ENCODE results near the gene QKI. TPM values are rescaled to one million over a fixed set of nuclear protein-coding genes. Genes with fewer than 3 reads are reported as not detected.

The QKI gene
- total RNA-seq, 1 donor from 2014 or later = 204 TPM

GRCh38 chr6:163485388-163485851 lies 70.9 kb downstream of the QKI start:
- H3K27me3 Mint-ChIP-seq (ENCODE audit: low read depth, unreplicated experiment) = no peaks in the 10 kb centered on the region
- no peak overlapping the region for H3K9ac ChIP-seq (ENCODE audit: low read length)
- peaks cover 77% of the 10 kb centered on the region for H4K20me1 ChIP-seq (ENCODE audit: insufficient read depth, low read length)
- peaks cover 46% of the 10 kb centered on the region for H3K4me1 Mint-ChIP-seq (ENCODE audit: low read depth, unreplicated experiment)
- TF ChIP-seq EZH2 (IDR thresholded peaks at IDR 0.05; ENCODE audit: insufficient read depth, low read length) (no peak), CTCF (IDR thresholded peaks at IDR 0.05; ENCODE audit: insufficient read depth, low read depth, low read length) (no peak)
- FAIRE-seq (no peak), DNase-seq (ENCODE audit: low read depth) (no peak)
- H3K4me3 Mint-ChIP-seq (ENCODE audit: unreplicated experiment) = no peak overlapping the region
- H3K27me3 ChIP-seq (ENCODE audit: insufficient read depth, low read length) = no peaks in the 10 kb centered on the region
- no peak overlapping the region for H3K4me3 ChIP-seq (ENCODE audit: insufficient read depth, low read depth, low read length)
- H3K9me3 Mint-ChIP-seq (ENCODE audit: unreplicated experiment) = no peaks in the 10 kb centered on the region
- peak overlapping the region; percentile 27 for H3K27ac Mint-ChIP-seq (ENCODE audit: unreplicated experiment)
- H3K4me2 ChIP-seq (ENCODE audit: low read length) = no peak overlapping the region
- H3K36me3 Mint-ChIP-seq (ENCODE audit: low read depth, unreplicated experiment) = peaks cover 12% of the 10 kb centered on the region
- no peak overlapping the region for H3K27ac ChIP-seq (ENCODE audit: low read depth, low read length)
- no peaks in the 10 kb centered on the region for H3K9me3 ChIP-seq (ENCODE audit: insufficient read depth, low read depth, low read length)
- peaks cover 100% of the 10 kb centered on the region for H3K79me2 ChIP-seq (ENCODE audit: insufficient read depth, low read length)
- H3K4me1 ChIP-seq (ENCODE audit: insufficient read depth, low read length) = peaks cover 10% of the 10 kb centered on the region
- no peak overlapping the region for H2AFZ ChIP-seq (ENCODE audit: low read depth, low read length)
- no peaks in the 10 kb centered on the region for H3K36me3 ChIP-seq (ENCODE audit: insufficient read depth, low read length)

- Histone ChIP-seq H3K9ac (ENCODE audit: low read length) (no peak overlapping the region), H3K4me3 (ENCODE audit: insufficient read depth, low read depth, low read length) (no peak overlapping the region), H2AFZ (ENCODE audit: low read depth, low read length) (no peak overlapping the region), H3K4me2 (ENCODE audit: low read length) (no peak overlapping the region), H3K9me3 (ENCODE audit: insufficient read depth, low read depth, low read length) (no peaks in the 10 kb centered on the region), H3K27ac (ENCODE audit: low read depth, low read length) (no peak overlapping the region), H3K79me2 (ENCODE audit: insufficient read depth, low read length) (peaks cover 100% of the 10 kb centered on the region), H3K27me3 (ENCODE audit: insufficient read depth, low read length) (no peaks in the 10 kb centered on the region), H3K36me3 (ENCODE audit: insufficient read depth, low read length) (no peaks in the 10 kb centered on the region), H4K20me1 (ENCODE audit: insufficient read depth, low read length) (peaks cover 80% of the 10 kb centered on the region), H3K4me1 (ENCODE audit: insufficient read depth, low read length) (peaks cover 12% of the 10 kb centered on the region)
- Mint-ChIP-seq H3K4me1 (ENCODE audit: low read depth, unreplicated experiment) (peaks cover 49% of the 10 kb centered on the region), H3K27ac (ENCODE audit: unreplicated experiment) (no peak overlapping the region), H3K4me3 (ENCODE audit: unreplicated experiment) (no peak overlapping the region), H3K9me3 (ENCODE audit: unreplicated experiment) (no peaks in the 10 kb centered on the region), H3K36me3 (ENCODE audit: low read depth, unreplicated experiment) (peaks cover 10% of the 10 kb centered on the region), H3K27me3 (ENCODE audit: low read depth, unreplicated experiment) (no peaks in the 10 kb centered on the region)
- FAIRE-seq (no peak), DNase-seq (ENCODE audit: low read depth) (no peak)
- TF ChIP-seq EZH2 (IDR thresholded peaks at IDR 0.05; ENCODE audit: insufficient read depth, low read length) (no peak), CTCF (IDR thresholded peaks at IDR 0.05; ENCODE audit: insufficient read depth, low read depth, low read length) (no peak)
Measured at GRCh38 chr6:163486821-163487220, 72.3 kb downstream of the QKI start.

GRCh38 chr6:163487606-163488005 lies 73.1 kb downstream of the QKI start:
- Histone ChIP-seq H3K4me3 (ENCODE audit: insufficient read depth, low read depth, low read length) (no peak overlapping the region), H3K36me3 (ENCODE audit: insufficient read depth, low read length) (no peaks in the 10 kb centered on the region), H4K20me1 (ENCODE audit: insufficient read depth, low read length) (peaks cover 75% of the 10 kb centered on the region), H2AFZ (ENCODE audit: low read depth, low read length) (no peak overlapping the region), H3K4me2 (ENCODE audit: low read length) (no peak overlapping the region), H3K4me1 (ENCODE audit: insufficient read depth, low read length) (peaks cover 14% of the 10 kb centered on the region), H3K9me3 (ENCODE audit: insufficient read depth, low read depth, low read length) (no peaks in the 10 kb centered on the region), H3K9ac (ENCODE audit: low read length) (no peak overlapping the region), H3K27me3 (ENCODE audit: insufficient read depth, low read length) (no peaks in the 10 kb centered on the region), H3K79me2 (ENCODE audit: insufficient read depth, low read length) (peaks cover 100% of the 10 kb centered on the region), H3K27ac (ENCODE audit: low read depth, low read length) (no peak overlapping the region)
- Mint-ChIP-seq H3K36me3 (ENCODE audit: low read depth, unreplicated experiment) (peaks cover 9% of the 10 kb centered on the region), H3K9me3 (ENCODE audit: unreplicated experiment) (no peaks in the 10 kb centered on the region), H3K27me3 (ENCODE audit: low read depth, unreplicated experiment) (no peaks in the 10 kb centered on the region), H3K4me1 (ENCODE audit: low read depth, unreplicated experiment) (peaks cover 49% of the 10 kb centered on the region), H3K4me3 (ENCODE audit: unreplicated experiment) (no peak overlapping the region), H3K27ac (ENCODE audit: unreplicated experiment) (no peak overlapping the region)
- DNase-seq (ENCODE audit: low read depth) = no peak
- no peak for FAIRE-seq
- TF ChIP-seq CTCF (IDR thresholded peaks at IDR 0.05; ENCODE audit: insufficient read depth, low read depth, low read length) = no peak
- TF ChIP-seq EZH2 (IDR thresholded peaks at IDR 0.05; ENCODE audit: insufficient read depth, low read length) = no peak
